Liver (tissue), 3 donors: ENCODE measurements around the gene TSHR.
A peak's percentile ranks its signal among the peaks of the same experiment; 100 is the strongest.

ENCODE experiments used
- CTCF ChIP-seq: fragments of 150-350 bp; IDR thresholded peaks from 2 replicates; pipeline ENCODE4 v1.5.1; 2017; ENCODE audit warnings: improper control_type of control experiment, low read depth, low read length; ENCODE audit not compliant: missing input control
- HNF4A ChIP-seq, 2 donors: conservative IDR thresholded peaks; 2 replicates each; pipeline ENCODE4 v1.6.1; 2016; ENCODE audit warnings: antibody characterized with exemption in 2 of 2, mild to moderate bottlenecking in 2 of 2
- RAD21 ChIP-seq, 2 donors: IDR thresholded peaks; 2 replicates each; pipeline ENCODE4 v1.6.1; 2016; ENCODE audit warnings: antibody characterized with exemption in 2 of 2, mild to moderate bottlenecking in 2 of 2
- TF ChIP-seq, protein P1 (sequence below): IDR thresholded peaks from 2 replicates; pipeline ENCODE4 v1.6.1; 2016; ENCODE audit warnings: antibody characterized with exemption
- donor health status: healthy.
- donor health status: healthy.

DNA sequence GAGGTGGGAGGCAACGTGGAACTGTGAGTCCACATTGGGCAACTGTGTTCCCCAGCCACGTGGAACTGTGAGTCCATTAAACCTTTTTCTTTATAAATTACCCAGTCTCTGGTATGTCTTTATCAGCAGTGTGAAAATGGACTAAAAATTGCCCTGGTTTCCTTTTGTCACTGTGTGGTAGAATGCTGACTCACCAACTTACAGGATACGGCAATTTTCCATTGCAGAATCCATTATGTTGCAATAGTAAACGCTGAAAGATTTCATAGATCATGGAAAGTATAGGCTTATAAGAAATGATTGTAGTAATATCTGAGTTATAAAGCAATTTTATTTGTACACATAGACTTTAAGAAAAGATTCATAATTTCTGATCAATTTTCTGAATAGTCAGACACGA is 172.4 kb downstream of the TSHR start:
- TF ChIP-seq CTCF (no peak), HNF4A (conservative IDR thresholded peaks at IDR 0.05) (peak in 1 of 2 donors; percentile 57), RAD21 (IDR thresholded peaks at IDR 0.05) (peak in 1 of 2 donors; percentile 13)
- TF ChIP-seq, protein P1, sequence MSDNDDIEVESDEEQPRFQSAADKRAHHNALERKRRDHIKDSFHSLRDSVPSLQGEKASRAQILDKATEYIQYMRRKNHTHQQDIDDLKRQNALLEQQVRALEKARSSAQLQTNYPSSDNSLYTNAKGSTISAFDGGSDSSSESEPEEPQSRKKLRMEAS, result no peak
